SK-N-SH (cell line): ENCODE data around the gene STKLD1.

Experiments used
- CHD2 ChIP-seq: fragments of 150-350 bp; IDR thresholded peaks from 2 replicates; pipeline ENCODE4 v1.6.1; 2018; ENCODE audit warnings: low read length; ENCODE audit not compliant: partially characterized antibody
- GABPA ChIP-seq: IDR thresholded peaks from 2 replicates; pipeline ENCODE4 v1.4.0; 2012; ENCODE audit warnings: low read depth, mild to moderate bottlenecking
- JUND ChIP-seq: IDR thresholded peaks from 2 replicates; pipeline ENCODE4 v1.4.0; 2012
- MAX ChIP-seq: IDR thresholded peaks from 2 replicates; pipeline ENCODE4 v1.4.0; 2012; ENCODE audit warnings: low read depth
- POLR2AphosphoS5 ChIP-seq: IDR thresholded peaks from 2 replicates; pipeline ENCODE4 v1.6.1; 2012; ENCODE audit warnings: low read depth, low read length
- REST ChIP-seq: IDR thresholded peaks from 2 replicates; pipeline ENCODE4 v1.6.1; 2012; ENCODE audit warnings: mild to moderate bottlenecking, low read depth, low read length, moderate library complexity
- RFX5 ChIP-seq: IDR thresholded peaks from 2 replicates; pipeline ENCODE4 v1.6.1; 2012; ENCODE audit warnings: mild to moderate bottlenecking, improper control_type of control experiment, low read length
- TAF1 ChIP-seq: IDR thresholded peaks from 2 replicates; pipeline ENCODE4 v1.6.1; 2012; ENCODE audit warnings: low read depth, mild to moderate bottlenecking, low read length, moderate library complexity, borderline replicate concordance
- TEAD4 ChIP-seq: IDR thresholded peaks from 2 replicates; pipeline ENCODE4 v1.4.0; 2012; ENCODE audit warnings: mild to moderate bottlenecking, borderline replicate concordance; ENCODE audit not compliant: insufficient read depth
- TF ChIP-seq, protein P1 (sequence below): fragments of 200-600 bp; sonication (generic); IDR thresholded peaks from 2 replicates; pipeline ENCODE4 v1.6.1; 2017; ENCODE audit warnings: antibody characterized with exemption, mild to moderate bottlenecking, moderate library complexity

DNA sequence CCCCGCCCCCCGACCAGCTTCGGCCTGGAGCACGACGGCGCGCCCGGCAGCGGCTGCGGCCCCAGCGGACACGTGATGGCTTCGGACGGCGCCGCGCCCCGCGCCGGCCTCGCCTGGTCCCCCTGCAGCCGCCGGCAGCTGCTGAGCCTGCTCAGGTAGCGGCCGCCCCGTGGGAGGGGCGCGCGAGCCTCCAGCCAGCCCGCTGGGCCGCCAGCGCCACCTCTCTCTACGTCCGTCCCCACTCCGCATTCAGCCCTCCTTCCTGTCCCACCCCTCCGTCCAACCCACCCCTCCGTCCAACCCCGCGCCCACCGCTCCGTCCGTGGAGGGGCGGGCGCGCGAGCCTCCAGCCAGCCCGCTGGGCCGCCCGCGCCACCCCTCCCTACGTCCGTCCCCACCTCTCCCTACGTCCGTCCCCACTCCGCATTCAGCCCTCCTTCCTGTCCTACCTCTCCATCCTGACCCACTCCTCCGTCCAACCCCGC is 52.5 kb downstream of the STKLD1 start:
- TF ChIP-seq, protein P1, sequence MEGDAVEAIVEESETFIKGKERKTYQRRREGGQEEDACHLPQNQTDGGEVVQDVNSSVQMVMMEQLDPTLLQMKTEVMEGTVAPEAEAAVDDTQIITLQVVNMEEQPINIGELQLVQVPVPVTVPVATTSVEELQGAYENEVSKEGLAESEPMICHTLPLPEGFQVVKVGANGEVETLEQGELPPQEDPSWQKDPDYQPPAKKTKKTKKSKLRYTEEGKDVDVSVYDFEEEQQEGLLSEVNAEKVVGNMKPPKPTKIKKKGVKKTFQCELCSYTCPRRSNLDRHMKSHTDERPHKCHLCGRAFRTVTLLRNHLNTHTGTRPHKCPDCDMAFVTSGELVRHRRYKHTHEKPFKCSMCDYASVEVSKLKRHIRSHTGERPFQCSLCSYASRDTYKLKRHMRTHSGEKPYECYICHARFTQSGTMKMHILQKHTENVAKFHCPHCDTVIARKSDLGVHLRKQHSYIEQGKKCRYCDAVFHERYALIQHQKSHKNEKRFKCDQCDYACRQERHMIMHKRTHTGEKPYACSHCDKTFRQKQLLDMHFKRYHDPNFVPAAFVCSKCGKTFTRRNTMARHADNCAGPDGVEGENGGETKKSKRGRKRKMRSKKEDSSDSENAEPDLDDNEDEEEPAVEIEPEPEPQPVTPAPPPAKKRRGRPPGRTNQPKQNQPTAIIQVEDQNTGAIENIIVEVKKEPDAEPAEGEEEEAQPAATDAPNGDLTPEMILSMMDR = no peak
- TF ChIP-seq MAX = no peak
- TF ChIP-seq CHD2 = no peak
- TF ChIP-seq POLR2AphosphoS5 = no peak
- no peak for TF ChIP-seq TEAD4
- no peak for TF ChIP-seq JUND
- no peak for TF ChIP-seq GABPA
- TF ChIP-seq REST = no peak
- TF ChIP-seq TAF1 = no peak
- no peak for TF ChIP-seq RFX5
